Endothelial cell (in vitro differentiated cells): Measurements from ENCODE around the gene CCDC138. TPM values are rescaled to one million over a fixed set of nuclear protein-coding genes. Genes with fewer than 3 reads are reported as not detected.

Experiments used
- DNase-seq: peaks from one replicate; pipeline ENCODE4 v3.0.0; 2021; ENCODE audit warnings: low spot score
- H3K27ac Mint-ChIP-seq: one replicate; pipeline ENCODE4 v1.8.0; 2021; ENCODE audit warnings: mixed read lengths, inconsistent platforms; ENCODE audit not compliant: unreplicated experiment
- H3K27me3 Mint-ChIP-seq: one replicate; pipeline ENCODE4 v1.8.0; 2021; ENCODE audit warnings: mild to moderate bottlenecking, moderate library complexity, mixed read lengths, inconsistent platforms; ENCODE audit not compliant: unreplicated experiment
- H3K36me3 Mint-ChIP-seq: one replicate; pipeline ENCODE4 v1.8.0; 2021; ENCODE audit warnings: mild to moderate bottlenecking, low read depth, mixed read lengths, inconsistent platforms; ENCODE audit not compliant: unreplicated experiment
- H3K4me1 Mint-ChIP-seq: one replicate; pipeline ENCODE4 v1.8.0; 2021; ENCODE audit warnings: mild to moderate bottlenecking, mixed read lengths, inconsistent platforms; ENCODE audit not compliant: unreplicated experiment
- H3K4me3 Mint-ChIP-seq: one replicate; pipeline ENCODE4 v1.8.0; 2021; ENCODE audit warnings: mild to moderate bottlenecking, mixed read lengths, inconsistent platforms; ENCODE audit not compliant: unreplicated experiment
- H3K9me3 Mint-ChIP-seq: one replicate; pipeline ENCODE4 v1.8.0; 2021; ENCODE audit warnings: mixed read lengths, inconsistent platforms; ENCODE audit not compliant: unreplicated experiment
- total RNA-seq: library from RNA; stranded (reverse); fragmentation: NEBNext Ultra II Directional; extraction: Animal tissue kit (Norgen Biotek cat#: 25700); gene quantifications from one replicate; pipeline ENCODE4 v1.2.1, GENCODE V29; 2021; ENCODE audit not compliant: unreplicated experiment
- TF ChIP-seq, protein P1 (sequence below): fragments of 200-600 bp; sonication (generic); IDR thresholded peaks from one replicate; pipeline ENCODE4 v1.5.0; 2021; ENCODE audit warnings: antibody characterized with exemption; ENCODE audit not compliant: unreplicated experiment

CCDC138 gene
- total RNA-seq, 1 donor from 2014 or later = 7.6 TPM

DNA sequence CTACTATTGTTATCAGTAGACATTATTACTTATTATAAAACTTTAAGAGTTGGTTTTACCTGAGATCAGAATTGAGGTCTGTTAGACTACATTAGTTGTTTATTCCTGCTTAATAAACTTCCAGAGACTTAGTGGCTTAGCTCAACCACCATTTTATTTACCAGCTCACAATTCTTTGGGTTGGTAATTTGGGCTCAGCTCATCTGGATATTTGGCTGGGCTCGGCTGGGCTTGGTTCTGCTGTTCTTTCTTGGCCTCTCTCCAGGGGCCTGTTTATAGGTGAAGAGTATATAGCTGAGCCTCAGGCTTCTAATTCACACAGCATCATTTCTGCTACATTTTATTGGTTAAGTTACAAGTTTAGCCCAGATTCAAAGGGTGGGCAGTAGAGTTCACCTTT lies 67.9 kb downstream of the CCDC138 start:
- no peak for DNase-seq
- Mint-ChIP-seq H3K36me3 (no peaks in the 10 kb centered on the region), H3K4me1 (no peaks in the 10 kb centered on the region), H3K27ac (no peak overlapping the region), H3K9me3 (no peaks in the 10 kb centered on the region), H3K27me3 (no peaks in the 10 kb centered on the region), H3K4me3 (no peak overlapping the region)
- TF ChIP-seq, protein P1, sequence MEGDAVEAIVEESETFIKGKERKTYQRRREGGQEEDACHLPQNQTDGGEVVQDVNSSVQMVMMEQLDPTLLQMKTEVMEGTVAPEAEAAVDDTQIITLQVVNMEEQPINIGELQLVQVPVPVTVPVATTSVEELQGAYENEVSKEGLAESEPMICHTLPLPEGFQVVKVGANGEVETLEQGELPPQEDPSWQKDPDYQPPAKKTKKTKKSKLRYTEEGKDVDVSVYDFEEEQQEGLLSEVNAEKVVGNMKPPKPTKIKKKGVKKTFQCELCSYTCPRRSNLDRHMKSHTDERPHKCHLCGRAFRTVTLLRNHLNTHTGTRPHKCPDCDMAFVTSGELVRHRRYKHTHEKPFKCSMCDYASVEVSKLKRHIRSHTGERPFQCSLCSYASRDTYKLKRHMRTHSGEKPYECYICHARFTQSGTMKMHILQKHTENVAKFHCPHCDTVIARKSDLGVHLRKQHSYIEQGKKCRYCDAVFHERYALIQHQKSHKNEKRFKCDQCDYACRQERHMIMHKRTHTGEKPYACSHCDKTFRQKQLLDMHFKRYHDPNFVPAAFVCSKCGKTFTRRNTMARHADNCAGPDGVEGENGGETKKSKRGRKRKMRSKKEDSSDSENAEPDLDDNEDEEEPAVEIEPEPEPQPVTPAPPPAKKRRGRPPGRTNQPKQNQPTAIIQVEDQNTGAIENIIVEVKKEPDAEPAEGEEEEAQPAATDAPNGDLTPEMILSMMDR = no peak

DNA sequence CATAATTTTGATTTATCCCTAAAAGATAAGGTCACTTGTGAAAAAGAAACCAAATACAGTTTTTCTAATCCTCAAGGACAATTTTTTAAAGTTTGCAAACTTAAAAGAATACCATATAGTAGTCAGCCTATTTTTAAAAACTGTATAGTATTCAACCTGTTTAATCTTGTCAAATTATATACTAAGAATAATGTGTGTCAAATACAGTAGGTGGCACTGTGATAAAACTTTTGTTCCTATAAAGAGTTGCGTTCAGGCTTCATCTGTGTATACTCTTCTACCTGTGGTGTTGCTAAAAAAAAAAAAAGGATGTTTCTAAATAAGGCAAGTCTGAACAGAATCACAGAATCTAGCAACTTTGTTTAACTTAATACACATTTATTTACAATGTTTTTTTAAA lies 68.6 kb downstream of the CCDC138 start:
- Mint-ChIP-seq H3K4me3 (no peak overlapping the region), H3K4me1 (no peaks in the 10 kb centered on the region), H3K27me3 (no peaks in the 10 kb centered on the region), H3K36me3 (no peaks in the 10 kb centered on the region), H3K9me3 (no peaks in the 10 kb centered on the region), H3K27ac (no peak overlapping the region)
- TF ChIP-seq, protein P1 = no peak
- DNase-seq = no peak

DNA sequence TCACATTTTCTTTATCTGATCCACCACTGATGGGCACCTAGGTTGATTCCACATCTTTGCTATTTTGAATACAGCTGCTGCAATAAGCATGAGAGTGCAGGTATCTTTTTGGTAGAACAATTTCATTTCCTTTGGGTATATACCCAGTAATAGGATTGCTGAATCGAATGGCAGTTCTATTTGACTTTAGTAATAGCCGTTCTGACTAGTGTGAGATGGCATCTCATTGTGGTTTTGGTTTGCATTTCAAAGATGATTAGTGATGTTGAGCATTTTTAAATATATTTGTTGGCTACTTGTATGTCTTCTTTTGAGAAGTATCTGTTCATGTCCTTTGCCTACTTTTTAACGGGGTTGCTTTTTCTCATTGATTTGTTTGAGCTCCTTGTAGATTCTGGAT lies 72.3 kb downstream of the CCDC138 start:
- Mint-ChIP-seq H3K27ac (no peak overlapping the region), H3K4me3 (no peak overlapping the region), H3K36me3 (no peaks in the 10 kb centered on the region), H3K4me1 (no peaks in the 10 kb centered on the region), H3K27me3 (no peaks in the 10 kb centered on the region), H3K9me3 (no peaks in the 10 kb centered on the region)
- TF ChIP-seq, protein P1 = no peak
- DNase-seq = no peak

DNA sequence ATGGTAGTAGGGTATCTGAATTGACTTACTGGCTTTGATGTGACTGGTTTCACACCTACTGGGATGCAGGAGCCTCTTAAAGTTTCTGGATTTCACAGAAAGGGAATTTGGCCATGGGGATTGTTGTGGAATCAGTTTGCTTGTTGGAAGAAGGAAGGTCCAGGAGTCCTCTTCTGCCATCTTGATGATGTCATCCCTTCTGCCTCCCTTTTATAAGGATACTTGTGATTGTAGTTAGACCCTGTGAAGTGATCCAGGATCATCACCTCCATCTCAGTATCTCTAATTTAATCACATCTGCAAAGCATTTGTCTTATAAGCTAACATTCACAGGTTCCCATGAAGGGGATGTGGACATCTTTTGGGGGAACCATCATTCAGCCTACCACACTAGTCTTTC lies 79.5 kb downstream of the CCDC138 start:
- H3K9me3 Mint-ChIP-seq = no peaks in the 10 kb centered on the region
- H3K36me3 Mint-ChIP-seq = peaks cover 5% of the 10 kb centered on the region
- DNase-seq = no peak
- no peak overlapping the region for H3K4me3 Mint-ChIP-seq
- TF ChIP-seq, protein P1 = no peak
- no peaks in the 10 kb centered on the region for H3K27me3 Mint-ChIP-seq
- H3K27ac Mint-ChIP-seq = no peak overlapping the region
- no peaks in the 10 kb centered on the region for H3K4me1 Mint-ChIP-seq

DNA sequence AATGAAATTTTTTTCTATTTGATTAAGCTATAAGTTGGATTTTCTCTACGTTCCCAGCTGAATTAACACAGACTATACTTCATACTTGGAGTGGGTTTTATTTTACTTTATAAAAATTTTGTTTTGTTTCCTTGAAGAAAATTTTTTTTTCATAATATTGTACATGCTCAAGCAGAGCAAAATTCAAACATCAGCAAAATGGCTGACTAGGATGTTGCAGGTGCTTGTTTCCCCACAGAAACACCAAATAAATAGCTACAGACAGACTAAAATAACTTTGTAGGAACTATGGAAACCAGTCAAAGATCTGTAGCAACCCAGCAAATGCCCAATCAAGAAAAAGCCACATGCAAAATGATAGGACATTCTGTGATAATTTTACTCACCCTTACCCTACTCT lies 82.3 kb downstream of the CCDC138 start:
- peaks cover 5% of the 10 kb centered on the region for H3K36me3 Mint-ChIP-seq
- H3K9me3 Mint-ChIP-seq = no peaks in the 10 kb centered on the region
- H3K27ac Mint-ChIP-seq = no peak overlapping the region
- no peaks in the 10 kb centered on the region for H3K4me1 Mint-ChIP-seq
- no peak for DNase-seq
- TF ChIP-seq, protein P1 = no peak
- H3K27me3 Mint-ChIP-seq = no peaks in the 10 kb centered on the region
- no peak overlapping the region for H3K4me3 Mint-ChIP-seq
